Right lobe of liver (tissue), 6 donors: ENCODE measurements around the gene S100PBP. TPM values are rescaled to one million over a fixed set of nuclear protein-coding genes. Genes with fewer than 3 reads are reported as not detected.

Experiments used
- ATAC-seq, 4 donors: fragments of 200-7000 bp; cut with Tn5 transposase; one replicate each; pipeline ENCODE4 v1.9.1; 2020; ENCODE audit warnings: mild to moderate bottlenecking in 4 of 4, moderate library complexity in 4 of 4
- DNase-seq, 3 donors: peaks; one replicate each; pipeline ENCODE4 v3.0.0-alpha.2; 2020
- H3K27ac ChIP-seq, 3 donors: fragments of 200-600 bp; one replicate each; pipeline ENCODE4 v1.8.0; 2022
- H3K27me3 ChIP-seq, 2 donors: fragments of 200-600 bp; one replicate each; pipeline ENCODE4 v1.8.0; 2022
- H3K36me3 ChIP-seq, 4 donors: fragments of 200-600 bp; sonication (generic) in 1 of 4; one replicate each; pipeline versions ENCODE4 v1.5.1 to v1.8.0; 2017 to 2022; ENCODE audit warnings: control low read depth in 1 of 4
- H3K4me1 ChIP-seq, 4 donors: fragments of 200-600 bp; sonication (generic) in 1 of 4; one replicate each; pipeline versions ENCODE4 v1.5.1 to v1.8.0; 2017 to 2022; ENCODE audit warnings: control low read depth in 1 of 4
- H3K4me3 ChIP-seq, 3 donors: fragments of 200-600 bp; one replicate each; pipeline ENCODE4 v1.8.0; 2022
- H3K9me3 ChIP-seq, 4 donors: fragments of 200-600 bp; sonication (generic) in 1 of 4; one replicate each; pipeline versions ENCODE4 v1.5.1 to v1.8.0; 2017 to 2022; ENCODE audit warnings: control low read depth in 1 of 4
- CTCF ChIP-seq, 4 donors: fragments of 200-600 bp in 3 of 4; fragments of 450-650 bp in 1 of 4; IDR thresholded peaks; one replicate each; pipeline versions ENCODE4 v1.5.1 to v1.8.0; 2016 to 2022; ENCODE audit warnings: antibody characterized with exemption in 4 of 4, mild to moderate bottlenecking in 2 of 4
- POLR2A ChIP-seq: fragments of 450-650 bp; IDR thresholded peaks from one replicate; pipeline ENCODE4 v1.6.1; 2017; ENCODE audit warnings: antibody characterized with exemption, mild to moderate bottlenecking
- WGBS: methylation state at CpG from one replicate; pipeline ENCODE4 v1.1.6; 2018; ENCODE audit warnings: low coverage, low lambda C conversion rate; ENCODE audit not compliant: insufficient coverage; ENCODE audit errors: missing lambda C conversion rate; 5-methylcytosine and 5-hydroxymethylcytosine counted together
- intact Hi-C, 2 donors: fragments of 100-400 bp; cut with DNase I; formaldehyde crosslinking; loops; one replicate each; pipeline versions ENCODE4 v1.11.2 to v1.14.1; 2022
- total RNA-seq, 6 experiments: library from RNA; depleted of rRNA in 2 of 6; stranded (reverse); fragments of >200 nt in 2 of 6; fragmentation: NEBNext Ultra II Directional in 3 of 6; extraction: Animal tissue kit (Norgen Biotek cat#: 25700) in 3 of 6; gene quantifications; one replicate each; pipeline versions ENCODE4 v1.1.0 to v1.2.4, GENCODE V29; 2016 to 2023
- donor health status: DM: no; HTN: yes; CAD: no.
- donor health status: DM: no; HTN: no; CAD: no.
- donor health status: DM: no; HTN: no; CAD: no.
- donor health status: DM: no; HTN: yes; CAD: no.
- donor health status: DM: no; HTN: yes; CAD: no.

Gene S100PBP
- total RNA-seq, 6 experiments from 2014 or later, result 7.6 to 14.6 (median 10.5) TPM

- WGBS, result 100% methylated on average over 1 of the region's 3 CpGs
- Histone ChIP-seq H3K9me3 (no peaks in the 10 kb centered on the region), H3K4me1 (peaks cover 0 to 10% (median 0%) of the 10 kb centered on the region in 4 donors), H3K4me3 (no peak overlapping the region), H3K27me3 (no peaks in the 10 kb centered on the region), H3K36me3 (no peaks in the 10 kb centered on the region), H3K27ac (no peak overlapping the region)
- DNase-seq (no peak), ATAC-seq (no peak)
- intact Hi-C loops, result no loop called here
- TF ChIP-seq CTCF (IDR thresholded peaks at IDR 0.05), result no peak
- no peak for TF ChIP-seq POLR2A
Observed at GRCh38 chr1:32898958-32899357, 81.5 kb downstream of the S100PBP start.

DNA sequence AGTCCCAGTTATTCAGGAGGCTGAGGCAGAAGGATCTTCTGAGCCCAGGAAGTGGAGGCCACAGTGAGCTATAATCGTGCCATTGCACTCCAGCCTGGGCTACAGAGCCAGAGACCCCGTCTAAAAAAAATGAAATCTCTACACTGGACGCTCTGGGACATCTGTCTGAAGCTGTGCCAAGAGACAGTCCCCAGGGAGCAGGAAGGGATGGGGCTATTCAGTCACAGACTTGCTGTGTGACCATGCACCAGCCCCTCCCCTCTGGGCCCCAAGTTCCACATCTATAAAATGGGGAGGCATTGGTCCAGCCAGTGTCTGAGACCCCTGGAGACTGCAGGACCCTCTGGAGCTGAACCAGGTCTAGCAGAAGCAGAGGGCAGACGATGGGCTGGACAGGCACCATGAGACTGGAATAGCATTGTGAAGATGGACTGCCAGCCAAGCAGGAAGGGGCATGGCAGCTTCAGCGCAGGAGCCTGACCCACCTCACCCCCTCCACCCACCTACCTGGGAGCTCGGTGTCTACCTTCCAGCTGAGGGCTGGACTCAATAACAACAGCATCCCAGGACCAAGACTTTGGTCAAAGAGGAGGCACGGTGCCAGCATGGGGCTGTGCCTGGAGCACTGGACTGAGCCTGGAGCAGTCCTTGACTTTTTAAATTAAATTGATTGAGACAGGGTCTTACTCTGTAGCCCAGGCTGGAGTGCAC lies 82.3 kb downstream of the S100PBP start:
- Histone ChIP-seq H3K4me3 (no peak overlapping the region), H3K27ac (no peak overlapping the region), H3K9me3 (no peaks in the 10 kb centered on the region), H3K36me3 (no peaks in the 10 kb centered on the region), H3K4me1 (peaks cover 0 to 17% (median 2%) of the 10 kb centered on the region in 4 donors), H3K27me3 (no peaks in the 10 kb centered on the region)
- intact Hi-C loops, result no loop called here
- ATAC-seq (peak in 1 of 4 donors; percentile 21), DNase-seq (no peak)
- no peak for TF ChIP-seq CTCF (IDR thresholded peaks at IDR 0.05)
- no peak for TF ChIP-seq POLR2A
- WGBS, result 63% methylated on average over 2 of the region's 7 CpGs

GRCh38 chr1:32900371-32900955 lies 83.0 kb downstream of the S100PBP start:
- TF ChIP-seq POLR2A, result no peak
- no peak for TF ChIP-seq CTCF (IDR thresholded peaks at IDR 0.05)
- DNase-seq, result no peak
- peaks cover 0 to 15% (median 2%) of the 10 kb centered on the region in 4 donors for H3K4me1 ChIP-seq
- no peak for ATAC-seq
- H3K27me3 ChIP-seq, result no peaks in the 10 kb centered on the region
- intact Hi-C loops, result no loop called here
- no peaks in the 10 kb centered on the region for H3K9me3 ChIP-seq
- 40% methylated on average over 21 of the region's 22 CpGs for WGBS
- H3K27ac ChIP-seq, result no peak overlapping the region
- peak overlapping the region; percentile 49 to 57 (median 51) for H3K4me3 ChIP-seq
- no peaks in the 10 kb centered on the region for H3K36me3 ChIP-seq

GRCh38 chr1:32900956-32901822 lies 83.7 kb downstream of the S100PBP start, which contains the start of gene TMEM54:
TMEM54 (minus strand) TSS chr1:32901389; CDS start chr1:32901238, 151 bp downstream.
- intact Hi-C loops, result no loop called here
- peak in 1 of 3 donors; percentile 73 for DNase-seq
- no peaks in the 10 kb centered on the region for H3K36me3 ChIP-seq

More at GRCh38 chr1:32900956-32901822, 83.7 kb downstream of the S100PBP start, which contains the start of gene TMEM54:
- TF ChIP-seq CTCF (IDR thresholded peaks at IDR 0.05), result no peak
- peak; percentile 14 for TF ChIP-seq POLR2A
- H3K27ac ChIP-seq, result no peak within 1 kb of the TSS
- H3K4me1 ChIP-seq, result peaks cover 0 to 13% (median 2%) of the 10 kb centered on the region in 4 donors
- ATAC-seq, result peak; percentile 66 to 79 (median 76)
- no peaks in the 10 kb centered on the region for H3K27me3 ChIP-seq
- H3K9me3 ChIP-seq, result no peaks in the 10 kb centered on the region
- WGBS, result 30% methylated on average over 3 of the region's 92 CpGs
- H3K4me3 ChIP-seq, result peak within 1 kb of the TSS; percentile 49 to 57 (median 51)
